ENCODE measurements around the gene GDPGP1.
A peak's percentile ranks its signal among the peaks of the same experiment; 100 is the strongest.
"Not testable (repeated sequence)": the region's sequence is repeated elsewhere in the genome, so short reads cannot be mapped to it uniquely, and the experiment has no call there.

GRCh38 chr15:90293040-90293810 lies 59.2 kb downstream of the GDPGP1 start:
- TF ChIP-seq CTCF (conservative IDR thresholded peaks at IDR 0.05; ENCODE audit: low read depth, low read length), result peak; percentile 76
- not testable (repeated sequence) for TF ChIP-seq EZH2 (IDR thresholded peaks at IDR 0.05; ENCODE audit: borderline replicate concordance, low read depth, low read length, poor library complexity, severe bottlenecking)

Data from A673 (cell line).